Endothelial cell of umbilical vein (primary cell): ENCODE results near the gene CD80.

Source experiments
- EZH2 ChIP-seq: IDR thresholded peaks from 2 replicates; pipeline ENCODE4 v1.6.1; 2012; ENCODE audit warnings: borderline replicate concordance, low read depth, mild to moderate bottlenecking, moderate library complexity, low read length, inconsistent platforms; ENCODE audit not compliant: severe bottlenecking
- FOS ChIP-seq: IDR thresholded peaks from 2 replicates; pipeline ENCODE4 v1.6.1; 2011; ENCODE audit warnings: mild to moderate bottlenecking, low read length, moderate library complexity, borderline replicate concordance; ENCODE audit not compliant: insufficient read depth
- JUN ChIP-seq: IDR thresholded peaks from 2 replicates; pipeline ENCODE4 v1.6.1; 2011; ENCODE audit warnings: borderline replicate concordance, low read depth; ENCODE audit not compliant: insufficient read length, insufficient read depth
- MYC ChIP-seq: IDR thresholded peaks from one replicate; pipeline ENCODE4 v1.6.1; 2011; ENCODE audit warnings: mild to moderate bottlenecking, low read depth, low read length
- POLR2A ChIP-seq: IDR thresholded peaks from 2 replicates; pipeline ENCODE4 v1.6.1; 2012; ENCODE audit warnings: low read depth, mild to moderate bottlenecking, control low read depth, low read length
- POLR2AphosphoS5 ChIP-seq: IDR thresholded peaks from 2 replicates; pipeline ENCODE4 v1.6.1; 2012; ENCODE audit warnings: low read depth, mild to moderate bottlenecking, control low read depth, low read length, moderate library complexity; ENCODE audit not compliant: insufficient read depth
- TF ChIP-seq, protein P1 (sequence below), 2 donors: IDR thresholded peaks; 1 replicate in 1 of 2; 2 replicates in 1 of 2; pipeline ENCODE4 v1.5.1; 2011; ENCODE audit warnings: low read length in 2 of 2, mild to moderate bottlenecking in 2 of 2, moderate library complexity in 2 of 2, control low read depth in 1 of 2, inconsistent platforms in 1 of 2, low read depth in 1 of 2; ENCODE audit not compliant: insufficient read depth in 1 of 2; ENCODE audit errors: extremely low read depth in 1 of 2
- TF ChIP-seq, protein P2 (sequence below): IDR thresholded peaks from 2 replicates; pipeline ENCODE4 v1.6.1; 2011; ENCODE audit not compliant: insufficient read depth, insufficient read length

DNA sequence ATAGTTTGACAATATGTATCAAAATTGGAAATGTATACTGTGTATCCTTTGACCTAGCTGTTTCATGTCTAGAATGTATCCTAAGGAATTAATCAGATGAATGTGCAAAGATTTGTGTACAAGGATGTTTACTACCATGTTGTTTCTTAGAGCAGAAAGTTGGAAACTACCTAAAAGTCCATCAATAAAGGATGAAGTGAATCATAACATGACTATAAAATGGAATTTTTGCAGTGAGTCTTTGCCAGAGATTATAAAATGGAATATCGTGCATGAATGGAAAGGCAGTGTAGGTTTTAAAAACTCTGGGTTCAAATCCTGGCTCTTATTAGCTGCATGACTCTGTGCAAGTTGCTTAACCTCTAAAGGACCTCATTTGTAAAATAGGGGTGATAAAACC is 76.3 kb downstream of the CD80 start:
- no peak for TF ChIP-seq POLR2AphosphoS5
- TF ChIP-seq MYC, result no peak
- TF ChIP-seq POLR2A, result no peak
- TF ChIP-seq, protein P1, sequence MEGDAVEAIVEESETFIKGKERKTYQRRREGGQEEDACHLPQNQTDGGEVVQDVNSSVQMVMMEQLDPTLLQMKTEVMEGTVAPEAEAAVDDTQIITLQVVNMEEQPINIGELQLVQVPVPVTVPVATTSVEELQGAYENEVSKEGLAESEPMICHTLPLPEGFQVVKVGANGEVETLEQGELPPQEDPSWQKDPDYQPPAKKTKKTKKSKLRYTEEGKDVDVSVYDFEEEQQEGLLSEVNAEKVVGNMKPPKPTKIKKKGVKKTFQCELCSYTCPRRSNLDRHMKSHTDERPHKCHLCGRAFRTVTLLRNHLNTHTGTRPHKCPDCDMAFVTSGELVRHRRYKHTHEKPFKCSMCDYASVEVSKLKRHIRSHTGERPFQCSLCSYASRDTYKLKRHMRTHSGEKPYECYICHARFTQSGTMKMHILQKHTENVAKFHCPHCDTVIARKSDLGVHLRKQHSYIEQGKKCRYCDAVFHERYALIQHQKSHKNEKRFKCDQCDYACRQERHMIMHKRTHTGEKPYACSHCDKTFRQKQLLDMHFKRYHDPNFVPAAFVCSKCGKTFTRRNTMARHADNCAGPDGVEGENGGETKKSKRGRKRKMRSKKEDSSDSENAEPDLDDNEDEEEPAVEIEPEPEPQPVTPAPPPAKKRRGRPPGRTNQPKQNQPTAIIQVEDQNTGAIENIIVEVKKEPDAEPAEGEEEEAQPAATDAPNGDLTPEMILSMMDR (IDR thresholded peaks at IDR 0.05; ENCODE audit: extremely low read depth in 1 of 2, insufficient read depth in 1 of 2, low read depth in 1 of 2, low read length in 2 of 2), result no peak
- TF ChIP-seq, protein P2, sequence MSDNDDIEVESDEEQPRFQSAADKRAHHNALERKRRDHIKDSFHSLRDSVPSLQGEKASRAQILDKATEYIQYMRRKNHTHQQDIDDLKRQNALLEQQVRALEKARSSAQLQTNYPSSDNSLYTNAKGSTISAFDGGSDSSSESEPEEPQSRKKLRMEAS, result no peak
- no peak for TF ChIP-seq EZH2
- TF ChIP-seq JUN, result no peak
- TF ChIP-seq FOS, result no peak
